Lower leg skin (tissue), 3 donors: ENCODE measurements around the gene SUGCT.

ENCODE experiments used
- CTCF ChIP-seq, 3 donors: fragments of 450-650 bp; IDR thresholded peaks; one replicate each; pipeline ENCODE4 v1.5.1; 2016; ENCODE audit warnings: antibody characterized with exemption in 3 of 3, mild to moderate bottlenecking in 3 of 3, moderate library complexity in 2 of 3
- POLR2A ChIP-seq, 2 donors: fragments of 450-650 bp; IDR thresholded peaks; one replicate each; pipeline ENCODE4 v1.6.1; 2016 to 2017; ENCODE audit warnings: antibody characterized with exemption in 2 of 2, mild to moderate bottlenecking in 1 of 2, moderate library complexity in 1 of 2

GRCh38 chr7:40654171-40654570 is 519.4 kb downstream of the SUGCT start:
- TF ChIP-seq CTCF (IDR thresholded peaks at IDR 0.05) (no peak), POLR2A (IDR thresholded peaks at IDR 0.05) (no peak)
